HG03571 (cell line): Measurements from ENCODE around the gene ATP6V1G3.
"Not testable (repeated sequence)": the region's sequence is repeated elsewhere in the genome, so short reads cannot be mapped to it uniquely, and the experiment has no call there.

Source experiments
- ATAC-seq: cut with Tn5 transposase; IDR thresholded peaks from one replicate; pipeline ENCODE4 v1.9.1; 2021; ENCODE audit not compliant: unreplicated experiment

ATP6V1G3 gene

GRCh38 chr1:198543670-198544260 lies 3.3 kb upstream of the ATP6V1G3 start:
- ATAC-seq, result peak; percentile 67

GRCh38 chr1:198542632-198543031 lies 2.2 kb upstream of the ATP6V1G3 start:
- ATAC-seq, result no peak

GRCh38 chr1:198541737-198542136 lies 1.3 kb upstream of the ATP6V1G3 start:
- ATAC-seq, result no peak

- no peak for ATAC-seq
These were observed 1.7 kb downstream of the ATP6V1G3 start for GRCh38 chr1:198538579-198539364.

GRCh38 chr1:198535631-198536030 lies 4.8 kb downstream of the ATP6V1G3 start:
- no peak for ATAC-seq

- ATAC-seq, result no peak
These were observed 5.7 kb downstream of the ATP6V1G3 start for GRCh38 chr1:198534548-198535418.

- no peak for ATAC-seq
These were observed 8.6 kb downstream of the ATP6V1G3 start for GRCh38 chr1:198531891-198532290.

- ATAC-seq, result no peak
These were observed 9.5 kb downstream of the ATP6V1G3 start for GRCh38 chr1:198530953-198531352.

- no peak for ATAC-seq
These were observed 11.1 kb downstream of the ATP6V1G3 start for GRCh38 chr1:198529414-198529813.

GRCh38 chr1:198528364-198528763 lies 12.1 kb downstream of the ATP6V1G3 start:
- ATAC-seq, result no peak

- ATAC-seq, result no peak
These were observed 15.9 kb downstream of the ATP6V1G3 start for GRCh38 chr1:198524556-198524955.

- ATAC-seq, result not testable (repeated sequence)
These were observed 16.4 kb downstream of the ATP6V1G3 start for GRCh38 chr1:198524127-198524526.

- no peak for ATAC-seq
These were observed 17.1 kb downstream of the ATP6V1G3 start for GRCh38 chr1:198523182-198523950.

GRCh38 chr1:198520524-198521254 lies 19.8 kb downstream of the ATP6V1G3 start:
- ATAC-seq, result peak; percentile 84

- no peak for ATAC-seq
These were observed 20.6 kb downstream of the ATP6V1G3 start for GRCh38 chr1:198519639-198520501.

GRCh38 chr1:198517623-198518199 lies 22.8 kb downstream of the ATP6V1G3 start:
- ATAC-seq, result no peak

GRCh38 chr1:198500096-198500495 lies 40.4 kb downstream of the ATP6V1G3 start:
- ATAC-seq, result no peak

- no peak for ATAC-seq
These were observed 40.9 kb downstream of the ATP6V1G3 start for GRCh38 chr1:198499588-198499987.

- ATAC-seq, result no peak
These were observed 41.6 kb downstream of the ATP6V1G3 start for GRCh38 chr1:198498881-198499280.
